CD4-positive, alpha-beta T cell treated with Interleukin-6 at 100 ng/mL for 8 hours (primary cell): ENCODE data around the gene DOCK3.
"Not testable (repeated sequence)": the region's sequence is repeated elsewhere in the genome, so short reads cannot be mapped to it uniquely, and the experiment has no call there.

Source experiments
- DNase-seq: peaks from one replicate; pipeline ENCODE4 v3.0.0-alpha.2; 2020; ENCODE audit warnings: mixed read lengths, low spot score

Gene DOCK3

GRCh38 chr3:50676031-50676705 lies 1.4 kb downstream of the DOCK3 start:
- DNase-seq, result no peak

GRCh38 chr3:50687127-50687751 lies 12.5 kb downstream of the DOCK3 start:
- DNase-seq, result no peak

- DNase-seq, result no peak
These were observed 13.2 kb downstream of the DOCK3 start for GRCh38 chr3:50687916-50688315.

- not testable (repeated sequence) for DNase-seq
These were observed 13.9 kb downstream of the DOCK3 start for GRCh38 chr3:50688602-50689001.

- no peak for DNase-seq
These were observed 14.8 kb downstream of the DOCK3 start for GRCh38 chr3:50689558-50689957.

- DNase-seq, result no peak
These were observed 20.3 kb downstream of the DOCK3 start for GRCh38 chr3:50695031-50695430.

- DNase-seq, result no peak
These were observed 21.5 kb downstream of the DOCK3 start for GRCh38 chr3:50696276-50696675.

GRCh38 chr3:50698269-50698668 lies 23.5 kb downstream of the DOCK3 start:
- DNase-seq, result no peak

- no peak for DNase-seq
These were observed 33.9 kb downstream of the DOCK3 start for GRCh38 chr3:50708620-50709019.

- no peak for DNase-seq
These were observed 40.2 kb downstream of the DOCK3 start for GRCh38 chr3:50714946-50715345.

GRCh38 chr3:50724831-50725230 lies 50.1 kb downstream of the DOCK3 start:
- DNase-seq, result no peak

- DNase-seq, result no peak
These were observed 60.3 kb downstream of the DOCK3 start for GRCh38 chr3:50734985-50735384.

- no peak for DNase-seq
These were observed 62.6 kb downstream of the DOCK3 start for GRCh38 chr3:50737193-50737905.

GRCh38 chr3:50737906-50738598 lies 63.3 kb downstream of the DOCK3 start:
- DNase-seq, result no peak

GRCh38 chr3:50743643-50744042 lies 68.9 kb downstream of the DOCK3 start:
- no peak for DNase-seq

- DNase-seq, result no peak
These were observed 75.1 kb downstream of the DOCK3 start for GRCh38 chr3:50749822-50750221.

- DNase-seq, result no peak
These were observed 84.3 kb downstream of the DOCK3 start for GRCh38 chr3:50759015-50759414.

- no peak for DNase-seq
These were observed 103.0 kb downstream of the DOCK3 start for GRCh38 chr3:50777680-50778079.

GRCh38 chr3:50781766-50782165 lies 107.0 kb downstream of the DOCK3 start:
- DNase-seq, result not testable (repeated sequence)

GRCh38 chr3:50786631-50787030 lies 111.9 kb downstream of the DOCK3 start:
- no peak for DNase-seq

GRCh38 chr3:50790894-50791293 lies 116.2 kb downstream of the DOCK3 start:
- DNase-seq, result not testable (repeated sequence)

GRCh38 chr3:50792568-50792967 lies 117.8 kb downstream of the DOCK3 start:
- no peak for DNase-seq

- not testable (repeated sequence) for DNase-seq
These were observed 129.1 kb downstream of the DOCK3 start for GRCh38 chr3:50803805-50804204.
